ENCODE data around the gene ERVH48-1.
"Not testable (repeated sequence)": the region's sequence is repeated elsewhere in the genome, so short reads cannot be mapped to it uniquely, and the experiment has no call there.

ERVH48-1 gene

DNA sequence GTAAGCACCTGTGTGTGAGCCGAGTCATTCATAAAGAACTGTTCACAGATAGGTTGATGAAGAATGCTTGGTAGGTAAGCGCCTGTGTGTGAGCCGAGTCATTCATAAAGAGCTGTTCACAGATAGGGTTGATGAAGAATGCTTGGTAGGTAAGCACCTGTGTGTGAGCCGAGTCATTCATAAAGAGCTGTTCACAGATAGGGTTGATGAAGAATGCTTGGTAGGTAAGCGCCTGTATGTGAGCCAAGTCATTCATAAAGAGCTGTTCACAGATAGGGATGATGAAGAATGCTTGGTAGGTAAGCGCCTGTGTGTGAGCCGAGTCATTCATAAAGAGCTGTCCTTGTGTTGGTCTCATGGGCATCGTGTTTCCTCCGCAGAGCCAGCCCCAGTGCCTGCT, 16.9 kb downstream of the ERVH48-1 start:
- DNase-seq (ENCODE audit: low read depth): not testable (repeated sequence)

DNA sequence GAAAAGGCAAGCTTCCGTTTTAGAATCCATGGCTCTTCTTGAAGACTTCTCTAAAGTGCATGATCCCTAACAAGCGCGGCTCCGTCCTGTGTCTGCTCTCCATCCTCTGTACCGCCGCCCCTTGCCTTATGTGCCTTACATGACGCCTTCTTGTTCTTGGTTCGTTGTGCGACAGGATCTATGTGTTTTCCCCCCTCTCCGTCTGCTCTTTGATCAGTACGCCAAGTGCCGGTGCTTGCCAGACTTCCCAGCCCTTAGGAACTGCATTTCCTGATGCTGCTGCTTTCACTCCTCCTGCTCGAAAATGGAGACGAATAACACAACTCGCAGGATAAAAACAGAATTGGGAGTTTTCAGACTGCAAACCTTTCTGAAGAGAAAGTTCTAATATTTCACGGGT, 19.2 kb downstream of the ERVH48-1 start:
- DNase-seq (ENCODE audit: low read depth): no peak

DNA sequence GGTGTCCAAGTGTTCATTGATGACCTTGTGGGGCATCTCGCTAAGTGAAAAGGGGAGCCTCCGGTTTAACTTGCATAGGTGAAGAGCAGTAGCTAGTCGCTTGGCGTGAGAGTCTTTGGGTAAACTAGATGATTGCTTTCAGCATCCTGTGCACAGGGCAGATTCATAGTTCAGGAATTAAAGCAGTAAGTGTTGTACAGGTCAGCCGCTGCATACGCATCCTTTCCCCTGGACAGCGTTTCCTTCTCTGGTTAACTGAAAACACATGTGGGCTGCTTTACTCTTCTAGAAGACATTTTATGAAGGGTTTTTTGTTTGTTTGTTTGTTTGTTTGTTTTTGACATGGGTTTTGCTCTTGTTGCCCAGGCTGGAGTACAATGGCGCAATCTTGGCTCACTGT, 20.2 kb downstream of the ERVH48-1 start:
- DNase-seq (ENCODE audit: low read depth): no peak

DNA sequence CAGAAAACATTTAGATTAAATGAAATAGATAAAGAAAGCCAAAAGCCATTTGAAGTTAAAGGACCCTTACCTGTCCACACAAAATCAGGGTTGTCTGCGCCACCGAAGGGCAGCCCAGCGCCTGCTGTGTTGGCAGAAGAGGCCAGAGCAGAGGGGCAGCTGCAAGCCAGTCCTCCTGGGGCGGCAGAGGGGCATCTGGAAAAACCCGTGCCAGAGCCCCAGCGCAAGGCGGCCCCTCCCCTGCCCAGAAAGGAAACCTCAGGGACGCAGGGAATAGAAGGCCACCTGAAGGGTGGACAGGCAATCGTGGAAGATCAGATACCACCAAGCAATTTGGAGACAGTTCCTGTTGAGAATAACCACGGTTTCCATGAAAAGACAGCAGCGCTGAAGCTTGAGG, 21.6 kb downstream of the ERVH48-1 start:
- DNase-seq (ENCODE audit: low read depth): no peak

DNA sequence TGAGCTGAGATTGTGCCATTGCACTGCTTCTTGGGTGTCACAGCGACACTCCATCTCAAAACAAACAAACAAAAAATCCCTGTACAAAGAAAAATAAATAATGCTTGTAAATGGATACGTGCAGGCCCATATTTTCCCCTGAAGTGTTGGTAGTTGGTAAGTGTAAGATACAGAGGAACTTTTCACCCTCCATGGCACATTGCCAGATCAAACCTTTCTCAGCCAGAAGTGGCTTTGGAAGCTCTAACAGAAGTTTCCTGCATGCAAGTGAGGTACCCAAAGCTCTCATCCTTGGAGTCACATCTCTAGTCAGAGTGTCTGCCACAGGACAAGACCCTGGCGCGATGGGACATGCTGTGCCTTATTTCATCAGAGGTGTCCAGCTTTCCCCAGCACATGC, 25.0 kb downstream of the ERVH48-1 start:
- no peak for DNase-seq (ENCODE audit: low read depth)

DNA sequence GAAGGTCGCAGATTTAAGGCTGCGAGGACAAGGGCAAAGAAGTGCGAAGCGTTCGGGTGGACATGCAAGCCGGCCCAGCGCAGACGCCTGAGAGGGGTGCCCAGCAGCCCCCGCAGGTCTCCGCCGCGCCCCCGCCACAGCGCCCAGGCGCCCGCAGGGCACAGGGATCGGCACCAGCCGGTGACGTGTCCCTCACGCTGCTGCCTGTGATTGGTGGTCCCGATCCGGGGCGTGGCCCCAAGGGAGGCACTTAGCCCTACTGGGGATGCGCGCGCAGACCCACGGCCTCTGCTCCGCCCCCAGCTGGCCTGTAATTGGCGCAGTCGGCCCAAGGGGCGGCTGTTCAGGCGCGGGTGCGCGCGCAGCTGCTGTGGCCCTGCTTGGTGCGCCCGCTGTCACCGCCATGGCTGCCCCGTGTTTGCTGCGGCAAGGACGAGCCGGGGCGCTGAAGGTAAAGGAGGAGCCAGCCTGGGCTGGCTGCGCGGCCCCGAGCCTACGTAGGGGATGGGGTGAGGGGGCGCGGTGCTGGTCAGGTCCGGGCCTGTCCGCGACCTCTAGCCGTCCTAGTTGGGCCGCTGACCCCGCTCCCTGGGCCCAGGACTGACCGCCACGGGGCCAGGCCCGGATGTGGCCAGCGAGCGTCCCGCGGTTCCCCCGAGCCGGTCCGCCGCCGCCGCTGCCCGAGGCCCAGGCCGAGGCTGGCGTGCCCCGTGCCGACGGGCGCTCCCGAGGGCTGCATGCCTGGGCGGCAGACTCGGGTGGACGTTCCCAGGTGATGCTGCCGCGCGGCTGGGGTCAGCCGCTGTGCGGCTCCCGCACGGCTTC, 32.3 kb downstream of the ERVH48-1 start, which contains the start of gene NDUFV3:
Gene NDUFV3, plus strand, starts transcription at position 379 of the 825 bp plus-strand sequence. Its CDS starts 25 bp downstream, at position 404.
- peak; percentile 89 for DNase-seq (ENCODE audit: low read depth)

DNA sequence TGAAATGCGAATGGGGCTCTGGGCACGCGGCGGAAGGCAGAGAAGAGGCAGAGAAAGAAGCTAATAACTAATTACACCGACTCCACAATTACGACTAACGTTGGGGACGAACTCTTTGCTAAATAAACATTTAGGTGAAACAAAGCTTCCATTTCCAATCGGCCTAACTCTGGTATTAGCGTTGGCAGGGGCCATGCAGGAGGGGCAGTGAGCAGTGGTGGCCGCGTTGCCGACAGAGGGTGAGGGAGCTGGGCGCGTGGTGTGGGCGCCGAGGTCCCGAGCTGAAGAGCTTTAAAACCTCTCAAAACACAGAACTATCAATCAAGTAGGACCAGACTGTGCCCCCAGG, 32.9 kb downstream of the ERVH48-1 start:
- no peak for DNase-seq (ENCODE audit: low read depth)

DNA sequence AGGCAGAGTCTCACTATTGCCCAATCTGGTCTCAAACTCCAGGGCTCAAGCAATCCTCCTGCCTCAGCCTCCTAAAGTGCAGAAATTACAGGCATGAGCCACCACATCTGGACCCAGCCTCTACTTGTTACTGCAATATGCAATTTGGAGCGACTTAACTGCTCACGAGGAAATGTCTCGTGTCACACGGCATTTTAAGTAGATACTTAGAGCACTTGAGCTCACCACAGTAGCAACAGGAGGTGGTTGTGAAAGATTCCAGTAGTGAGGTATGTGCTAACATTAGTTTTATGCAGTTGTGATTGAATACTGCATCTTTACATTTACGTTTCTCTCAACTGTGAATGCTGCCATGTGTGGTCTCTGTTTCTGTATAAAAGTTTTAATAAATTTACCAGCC, 38.1 kb downstream of the ERVH48-1 start:
- no peak for DNase-seq (ENCODE audit: low read depth)

DNA sequence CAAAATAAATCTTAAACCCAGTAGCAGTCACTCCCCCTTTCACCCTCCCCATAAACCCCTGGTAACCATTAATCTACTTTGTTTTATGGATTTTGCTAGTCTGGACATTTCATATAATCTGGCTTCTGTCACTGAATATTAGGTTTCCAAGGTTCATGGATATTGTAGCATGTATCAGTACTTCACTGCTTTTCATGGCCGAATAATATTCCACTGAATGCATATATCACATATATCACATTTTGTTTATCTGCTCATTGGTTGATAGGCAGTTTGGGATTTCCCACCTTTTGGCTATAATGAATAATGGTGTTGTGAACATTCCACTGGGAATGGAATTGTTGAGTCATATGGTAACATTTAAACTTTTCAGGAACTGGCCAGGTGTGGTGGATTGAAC, 41.5 kb downstream of the ERVH48-1 start:
- DNase-seq (ENCODE audit: low read depth): no peak

DNA sequence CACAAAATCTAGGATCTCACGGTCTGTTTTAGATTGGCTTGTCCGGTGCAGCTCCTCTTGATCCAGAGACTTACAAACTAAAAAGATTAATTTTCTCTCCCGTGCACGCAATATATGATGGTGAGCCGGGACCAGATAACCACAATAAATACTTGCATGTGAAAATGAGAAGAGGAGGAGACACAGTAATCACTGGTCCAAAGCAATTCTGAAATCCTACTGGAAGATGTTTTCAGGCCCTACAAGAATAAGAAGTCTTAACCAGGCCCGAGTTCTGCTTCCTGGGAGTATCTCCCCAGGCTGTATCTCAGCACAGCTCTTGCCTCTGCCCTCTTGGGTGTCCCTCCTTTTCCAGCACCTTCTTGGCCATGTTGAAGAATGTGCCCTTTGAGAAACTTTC, 45.1 kb downstream of the ERVH48-1 start:
- DNase-seq (ENCODE audit: low read depth): no peak

DNA sequence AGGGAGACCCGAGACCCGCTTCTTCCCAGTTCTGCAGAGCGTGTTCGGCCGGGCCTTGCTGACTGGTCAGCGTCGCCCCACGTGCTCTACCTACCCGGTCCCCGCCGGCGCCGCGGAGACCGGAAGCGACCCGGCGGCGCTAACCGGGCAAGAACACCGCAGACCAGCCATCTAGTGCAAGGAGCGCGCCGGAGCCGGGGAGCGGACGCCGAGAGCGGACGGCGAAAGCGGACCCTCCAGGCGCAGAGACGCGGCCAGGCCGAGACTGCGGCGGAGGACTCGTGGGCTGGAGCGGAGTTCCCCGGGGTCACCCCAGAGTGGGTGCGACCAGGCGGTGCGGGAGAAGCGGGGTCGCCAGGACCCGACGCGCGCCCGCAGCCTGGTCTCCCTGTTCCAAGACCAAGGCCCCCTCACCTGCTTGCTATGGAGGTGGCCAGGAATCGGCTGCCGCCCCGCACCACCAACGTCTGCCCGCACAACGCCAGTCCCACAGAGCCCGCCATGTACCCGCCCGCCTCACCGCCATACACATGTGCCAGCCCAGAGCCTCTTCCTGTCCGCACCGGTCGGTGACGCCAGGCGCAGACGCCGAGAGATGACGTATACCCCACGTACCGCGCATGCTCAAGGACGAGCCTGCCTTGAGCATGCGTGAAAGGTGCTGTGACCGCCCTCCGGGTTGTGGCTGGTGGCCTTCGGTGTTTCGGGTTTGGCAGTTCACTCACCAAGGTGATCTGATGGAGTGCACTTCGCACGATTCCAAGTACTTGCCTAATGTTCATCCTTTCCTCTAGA, 46.2 kb downstream of the ERVH48-1 start, which contains the start of gene WDR4:
Gene WDR4, minus strand, starts transcription at position 547 of the 795 bp plus-strand sequence. Its CDS starts 44 bp downstream, at position 503.
- peak; percentile 96 for DNase-seq (ENCODE audit: low read depth)

DNA sequence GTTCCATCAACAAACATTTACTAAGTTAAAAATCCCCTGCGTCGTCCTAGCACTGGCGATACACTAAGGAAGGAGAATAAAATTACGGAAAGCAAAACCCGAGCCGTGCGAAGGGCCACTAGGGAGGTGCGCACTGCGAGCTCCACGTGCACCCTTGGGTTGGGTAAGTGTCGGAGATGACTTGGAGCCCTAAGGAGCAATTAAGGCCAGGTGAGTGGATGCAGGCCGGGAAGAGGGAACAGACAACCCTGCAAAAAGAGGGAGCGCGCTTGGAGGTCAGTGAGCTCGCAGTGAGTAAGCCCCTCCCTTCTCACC, 46.8 kb downstream of the ERVH48-1 start:
- no peak for DNase-seq (ENCODE audit: low read depth)

DNA sequence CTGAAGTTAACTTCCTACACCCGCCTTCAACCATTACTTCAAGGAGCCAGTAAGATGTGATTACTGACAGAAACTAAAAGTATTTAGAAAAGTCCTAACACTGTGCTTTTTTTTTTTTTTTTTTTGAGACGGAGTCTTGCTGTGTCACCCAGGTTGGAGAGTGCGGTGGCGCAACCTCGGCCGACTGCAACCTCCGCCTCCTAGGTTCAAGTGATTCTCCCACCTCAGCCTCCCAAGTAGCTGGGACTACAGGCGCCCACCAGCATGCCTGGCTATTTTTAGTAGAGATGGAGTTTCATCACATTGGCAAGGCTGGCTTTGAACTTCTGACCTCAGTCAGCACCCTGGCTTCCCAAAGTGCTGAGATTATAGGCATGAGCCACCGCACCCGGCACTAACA, 49.6 kb downstream of the ERVH48-1 start:
- DNase-seq (ENCODE audit: low read depth): not testable (repeated sequence)

DNA sequence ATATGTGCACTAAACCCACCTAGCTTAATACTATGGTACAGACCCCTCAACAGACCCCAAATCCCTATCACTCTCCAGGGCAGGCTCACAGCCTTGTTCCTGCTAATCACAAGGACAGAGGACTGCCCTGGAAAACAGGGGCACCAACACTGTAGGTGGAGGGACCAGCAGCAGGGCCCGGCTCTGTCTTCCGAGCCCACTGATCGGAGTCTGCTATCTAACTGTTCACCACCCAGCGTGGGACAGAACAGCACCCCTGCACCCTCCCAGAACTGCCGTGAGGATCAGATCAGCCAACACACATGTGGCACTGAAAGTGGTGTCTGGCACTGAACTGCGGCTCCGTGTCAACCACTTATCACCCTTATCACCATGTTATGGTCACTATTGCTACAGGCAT, 52.3 kb downstream of the ERVH48-1 start:
- DNase-seq (ENCODE audit: low read depth): no peak

DNA sequence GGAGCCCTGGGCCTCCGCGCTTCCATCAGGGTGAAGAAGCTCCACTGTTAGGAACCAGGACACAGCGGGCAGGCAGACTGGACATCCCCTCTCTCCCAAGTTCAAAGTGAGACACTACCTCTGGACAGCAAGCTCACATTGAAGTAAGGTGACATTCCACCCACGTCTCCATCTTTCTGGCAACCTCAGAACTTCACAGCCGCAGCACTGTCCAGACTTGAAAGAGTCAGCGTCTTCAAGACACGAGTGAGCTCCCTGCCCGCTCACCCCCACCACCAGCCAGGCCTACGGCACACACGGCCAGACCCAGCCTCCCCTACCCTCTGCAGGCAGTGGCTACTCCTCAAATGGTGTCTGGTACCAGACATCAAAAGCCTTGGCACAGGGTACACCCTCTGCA, 57.2 kb downstream of the ERVH48-1 start:
- no peak for DNase-seq (ENCODE audit: low read depth)
